ENCODE data around the gene DTNB.

DTNB gene

DNA sequence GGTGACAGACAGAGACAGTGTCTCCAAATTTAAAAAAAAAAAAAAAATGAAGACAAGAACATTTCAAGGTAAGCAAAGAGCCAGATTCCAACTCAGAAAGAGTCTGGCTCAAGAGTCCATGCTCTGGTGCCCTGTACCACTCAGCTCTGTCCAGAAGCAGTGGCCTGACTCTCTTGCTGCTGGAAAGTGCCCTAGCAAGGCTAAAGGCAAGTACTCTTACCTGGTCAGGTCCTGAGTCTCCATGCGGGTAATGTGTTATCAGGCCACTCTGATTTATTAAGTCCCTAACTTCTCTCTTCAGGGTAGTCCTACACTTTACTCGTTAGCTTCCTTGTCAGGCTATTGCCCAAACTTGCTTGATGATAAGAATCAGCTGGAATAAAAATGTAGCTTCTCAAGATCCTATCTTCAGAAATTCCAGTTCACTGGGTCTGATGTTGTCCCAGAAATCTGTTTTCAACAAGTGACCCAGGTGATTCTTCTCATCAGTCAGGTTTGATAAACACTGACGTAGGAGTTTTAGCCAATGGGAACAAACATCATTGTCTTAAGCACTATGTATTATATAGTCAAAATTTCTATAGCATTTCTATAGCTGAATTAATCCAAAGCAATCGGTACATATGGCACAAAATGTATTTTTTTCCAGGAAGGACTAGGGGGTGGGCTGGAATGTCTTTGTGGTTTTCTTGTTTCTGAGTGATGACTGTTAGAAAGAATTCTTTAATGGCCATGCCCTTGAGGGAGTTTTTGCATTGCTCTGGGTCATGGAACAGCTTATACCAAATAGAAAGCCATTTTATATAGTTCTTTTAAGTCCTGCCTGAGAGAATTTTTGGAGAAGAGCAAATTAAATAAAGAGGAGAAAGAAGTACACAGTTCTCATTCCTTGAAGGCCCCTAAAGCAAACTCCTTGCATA lies 191.7 kb downstream of the DTNB start:
- Histone ChIP-seq H3K4me1 (ENCODE audit: insufficient read depth, low read length) (no peaks in the 10 kb centered on the region), H3K36me3 (ENCODE audit: insufficient read depth, low read length) (0 out of 2 replicates have a peak, but pooled peaks cover 4% of the 10 kb centered on the region), H3K27me3 (ENCODE audit: insufficient read depth, low read length) (no peaks in the 10 kb centered on the region), H3K27ac (ENCODE audit: low read depth, low read length) (no peak overlapping the region), H3K4me3 (ENCODE audit: low read length) (no peak overlapping the region), H3K9ac (ENCODE audit: low read depth, low read length) (no peak overlapping the region), H3K9me3 (ENCODE audit: insufficient read depth, low read depth, low read length) (0 out of 2 replicates have a peak, but pooled peaks cover 2% of the 10 kb centered on the region)
- 95% methylated on average over 4 of the region's 4 CpGs for WGBS

DNA sequence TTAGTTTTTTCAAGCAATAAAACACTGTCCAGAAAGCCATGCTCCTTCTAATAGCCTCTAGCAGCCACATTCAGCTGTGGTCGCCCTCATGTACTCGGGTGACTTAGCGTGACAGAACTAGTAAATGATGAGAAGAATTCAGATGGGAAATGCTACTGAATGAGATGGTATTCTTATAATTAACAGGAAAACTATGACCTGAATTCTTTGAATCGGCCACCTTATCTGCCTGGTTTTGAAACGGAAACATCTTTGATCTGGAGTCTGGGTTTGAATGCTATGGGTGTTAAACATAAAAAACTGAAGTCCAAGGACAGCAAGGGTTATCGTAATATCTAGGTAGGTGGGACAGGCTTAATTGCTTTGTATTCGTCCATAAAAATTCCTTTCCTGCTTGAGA lies 192.8 kb downstream of the DTNB start:
- Histone ChIP-seq H3K9ac (ENCODE audit: low read depth, low read length) (no peak overlapping the region), H3K4me1 (ENCODE audit: insufficient read depth, low read length) (no peaks in the 10 kb centered on the region)
- 96% methylated on average over 7 of the region's 7 CpGs for WGBS

GRCh38 chr2:25479761-25480160 lies 193.6 kb downstream of the DTNB start:
- Histone ChIP-seq H3K4me3 (ENCODE audit: low read length) (no peak overlapping the region), H3K9me3 (ENCODE audit: insufficient read depth, low read depth, low read length) (peaks cover 14% of the 10 kb centered on the region; the same call in 1 of the 2 replicates), H3K36me3 (ENCODE audit: insufficient read depth, low read length) (0 out of 2 replicates have a peak, but pooled peaks cover 6% of the 10 kb centered on the region), H3K27me3 (ENCODE audit: insufficient read depth, low read length) (no peaks in the 10 kb centered on the region), H3K9ac (ENCODE audit: low read depth, low read length) (no peak overlapping the region), H3K27ac (ENCODE audit: low read depth, low read length) (no peak overlapping the region), H3K4me1 (ENCODE audit: insufficient read depth, low read length) (no peaks in the 10 kb centered on the region)
- WGBS = 91% methylated on average over 5 of the region's 5 CpGs

More for the DNA sequence above, 192.8 kb downstream of the DTNB start:
- Histone ChIP-seq H3K4me3 (ENCODE audit: low read length) (no peak overlapping the region), H3K27me3 (ENCODE audit: insufficient read depth, low read length) (no peaks in the 10 kb centered on the region), H3K36me3 (ENCODE audit: insufficient read depth, low read length) (0 out of 2 replicates have a peak, but pooled peaks cover 4% of the 10 kb centered on the region), H3K27ac (ENCODE audit: low read depth, low read length) (no peak overlapping the region), H3K9me3 (ENCODE audit: insufficient read depth, low read depth, low read length) (peaks cover 9% of the 10 kb centered on the region; the same call in 1 of the 2 replicates)

- Histone ChIP-seq H3K27ac (ENCODE audit: low read depth, low read length) (no peak overlapping the region), H3K9ac (ENCODE audit: low read depth, low read length) (no peak overlapping the region), H3K36me3 (ENCODE audit: insufficient read depth, low read length) (0 out of 2 replicates have a peak, but pooled peaks cover 6% of the 10 kb centered on the region), H3K4me1 (ENCODE audit: insufficient read depth, low read length) (no peaks in the 10 kb centered on the region), H3K4me3 (ENCODE audit: low read length) (no peak overlapping the region), H3K27me3 (ENCODE audit: insufficient read depth, low read length) (no peaks in the 10 kb centered on the region), H3K9me3 (ENCODE audit: insufficient read depth, low read depth, low read length) (peaks cover 14% of the 10 kb centered on the region; the same call in 1 of the 2 replicates)
- WGBS = 94% methylated on average over 10 of the region's 11 CpGs
These were observed 194.6 kb downstream of the DTNB start for GRCh38 chr2:25478736-25479135.

DNA sequence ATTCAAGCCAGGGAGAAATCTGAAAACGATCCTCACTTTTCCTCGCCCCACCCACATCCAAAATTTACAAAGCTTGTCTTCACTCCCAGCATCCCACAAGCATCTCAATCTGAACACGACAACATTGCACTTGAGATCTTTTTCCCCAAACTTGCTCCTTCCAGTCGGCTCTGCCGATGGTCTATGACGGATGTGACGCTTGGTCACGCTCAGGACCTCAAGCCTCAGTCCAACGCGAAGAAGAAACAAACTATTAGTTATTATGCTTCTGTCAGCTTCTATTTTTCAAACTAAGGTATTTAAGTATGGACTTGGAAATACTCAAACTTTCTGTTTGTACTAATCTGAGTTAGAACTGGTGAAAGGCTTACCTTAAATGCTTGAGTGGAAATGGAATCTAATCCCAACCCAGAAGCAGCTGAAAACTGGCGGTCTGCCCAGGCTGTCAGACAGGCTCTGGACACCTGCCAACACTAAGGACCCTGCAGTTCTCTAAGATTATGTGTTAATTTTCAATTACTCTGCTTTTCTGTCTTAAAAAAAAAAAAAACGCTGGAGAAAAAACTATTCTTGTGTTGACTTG lies 199.5 kb downstream of the DTNB start:
- Histone ChIP-seq H3K27me3 (ENCODE audit: insufficient read depth, low read length) (no peaks in the 10 kb centered on the region), H3K27ac (ENCODE audit: low read depth, low read length) (no peak overlapping the region), H3K9me3 (ENCODE audit: insufficient read depth, low read depth, low read length) (peaks cover 14% of the 10 kb centered on the region; the same call in 1 of the 2 replicates), H3K4me1 (ENCODE audit: insufficient read depth, low read length) (no peaks in the 10 kb centered on the region), H3K36me3 (ENCODE audit: insufficient read depth, low read length) (0 out of 2 replicates have a peak, but pooled peaks cover 6% of the 10 kb centered on the region), H3K4me3 (ENCODE audit: low read length) (no peak overlapping the region), H3K9ac (ENCODE audit: low read depth, low read length) (no peak overlapping the region)
- WGBS = 97% methylated on average over 12 of the region's 12 CpGs

DNA sequence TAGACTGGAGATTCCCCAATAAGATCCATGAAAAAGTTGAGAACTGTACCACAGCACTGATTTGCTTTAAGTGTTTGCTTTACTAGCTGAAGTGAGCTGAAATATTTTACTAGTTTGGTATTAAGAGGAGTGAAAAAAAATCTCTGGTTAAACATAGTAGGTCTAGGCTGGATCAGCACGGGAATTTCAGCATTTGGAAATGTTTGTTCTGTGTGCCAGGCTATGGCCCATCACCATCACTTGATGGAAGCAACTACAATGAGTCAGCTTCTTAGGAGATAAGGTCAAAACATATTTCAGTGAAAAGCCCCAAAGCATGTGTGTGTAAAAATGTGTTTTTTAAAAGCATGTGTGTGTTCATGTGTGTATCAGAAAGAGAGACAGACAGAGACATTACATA lies 200.2 kb downstream of the DTNB start:
- H3K27me3 ChIP-seq (ENCODE audit: insufficient read depth, low read length) = no peaks in the 10 kb centered on the region
- H3K36me3 ChIP-seq (ENCODE audit: insufficient read depth, low read length) = 0 out of 2 replicates have a peak, but pooled peaks cover 4% of the 10 kb centered on the region
- H3K27ac ChIP-seq (ENCODE audit: low read depth, low read length) = no peak overlapping the region
- 83% methylated on average over 1 of the region's 1 CpG for WGBS
- peaks cover 14% of the 10 kb centered on the region; the same call in 1 of the 2 replicates for H3K9me3 ChIP-seq (ENCODE audit: insufficient read depth, low read depth, low read length)
- no peak overlapping the region for H3K4me3 ChIP-seq (ENCODE audit: low read length)
- no peaks in the 10 kb centered on the region for H3K4me1 ChIP-seq (ENCODE audit: insufficient read depth, low read length)
- no peak overlapping the region for H3K9ac ChIP-seq (ENCODE audit: low read depth, low read length)

DNA sequence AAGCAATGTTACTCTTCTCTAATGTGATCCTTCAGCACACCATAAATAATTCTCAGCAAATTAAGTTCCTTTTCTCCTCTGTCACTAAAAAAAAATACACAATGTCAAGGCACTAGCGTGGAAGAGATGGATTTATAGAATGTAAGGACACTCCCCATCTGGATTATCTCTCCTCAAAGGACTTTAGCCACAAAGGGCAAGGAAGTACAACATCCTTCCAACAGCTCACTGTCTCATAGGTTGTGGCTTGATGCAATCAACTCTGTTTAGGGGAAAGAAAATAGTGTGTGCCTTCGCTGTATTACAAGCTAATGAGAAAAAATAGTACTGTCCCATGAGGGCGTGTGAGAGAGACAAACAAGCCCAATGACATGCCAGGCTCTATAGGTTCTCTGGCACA lies 202.6 kb downstream of the DTNB start:
- Histone ChIP-seq H3K4me3 (ENCODE audit: low read length) (no peak overlapping the region), H3K4me1 (ENCODE audit: insufficient read depth, low read length) (no peaks in the 10 kb centered on the region), H3K27me3 (ENCODE audit: insufficient read depth, low read length) (no peaks in the 10 kb centered on the region), H3K9me3 (ENCODE audit: insufficient read depth, low read depth, low read length) (peaks cover 8% of the 10 kb centered on the region; the same call in 1 of the 2 replicates), H3K27ac (ENCODE audit: low read depth, low read length) (no peak overlapping the region), H3K9ac (ENCODE audit: low read depth, low read length) (no peak overlapping the region), H3K36me3 (ENCODE audit: insufficient read depth, low read length) (0 out of 2 replicates have a peak, but pooled peaks cover 3% of the 10 kb centered on the region)
- WGBS = 94% methylated on average over 3 of the region's 3 CpGs

DNA sequence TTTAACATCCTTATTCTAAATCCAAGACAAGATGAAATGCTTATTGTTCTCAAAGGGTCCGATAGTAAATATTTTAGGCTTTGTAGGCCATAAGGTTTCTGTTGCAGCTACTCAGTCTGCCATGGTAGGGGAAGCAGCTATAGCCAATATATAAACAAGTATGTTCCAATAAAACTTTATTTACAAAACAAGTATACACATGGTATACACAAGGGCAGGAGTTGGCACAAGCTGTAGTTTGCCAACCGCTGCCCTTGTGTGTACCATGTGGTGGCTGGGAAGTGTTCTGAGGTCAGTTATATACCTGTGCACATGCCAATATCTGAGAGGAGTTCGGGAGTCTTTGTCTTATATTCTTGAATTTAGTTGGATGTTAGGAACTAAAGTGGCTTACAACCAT lies 205.6 kb downstream of the DTNB start:
- Histone ChIP-seq H3K36me3 (ENCODE audit: insufficient read depth, low read length) (no peaks in the 10 kb centered on the region), H3K27me3 (ENCODE audit: insufficient read depth, low read length) (no peaks in the 10 kb centered on the region), H3K9me3 (ENCODE audit: insufficient read depth, low read depth, low read length) (no peaks in the 10 kb centered on the region), H3K27ac (ENCODE audit: low read depth, low read length) (no peak overlapping the region), H3K4me1 (ENCODE audit: insufficient read depth, low read length) (no peaks in the 10 kb centered on the region), H3K9ac (ENCODE audit: low read depth, low read length) (no peak overlapping the region), H3K4me3 (ENCODE audit: low read length) (no peak overlapping the region)
- WGBS = 94% methylated on average over 3 of the region's 3 CpGs

- WGBS = 94% methylated on average over 6 of the region's 6 CpGs
These were observed 211.4 kb downstream of the DTNB start for GRCh38 chr2:25462021-25462420.

DNA sequence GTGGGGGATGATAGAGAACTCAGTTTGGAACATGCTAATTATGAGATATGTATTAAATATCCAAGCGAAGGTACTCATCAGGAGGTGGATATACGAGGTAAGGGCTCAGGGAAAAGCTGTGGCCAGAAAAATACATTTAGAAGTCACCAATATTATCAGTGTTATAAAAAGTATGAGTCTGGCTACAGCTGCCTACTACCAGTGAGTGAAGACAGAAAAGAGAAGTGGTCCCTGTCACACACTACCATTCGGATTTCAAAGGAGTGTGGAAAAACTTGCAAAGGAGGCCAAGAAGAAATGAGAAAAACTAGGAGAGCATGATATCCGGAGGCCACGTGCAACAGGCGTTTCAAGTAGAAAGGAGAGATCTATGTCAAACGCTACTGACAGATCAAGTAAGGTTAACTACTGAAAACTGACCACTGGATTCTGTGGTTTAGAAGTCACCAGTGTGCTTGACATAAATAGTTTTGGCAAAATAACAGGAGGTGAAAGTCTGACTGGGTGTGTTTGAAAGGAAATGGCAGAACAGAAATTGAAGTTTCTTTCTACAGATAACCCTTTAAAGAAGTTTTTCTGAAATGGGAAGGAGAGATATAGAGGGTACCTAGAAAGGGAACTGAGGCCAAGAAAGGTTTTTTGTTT lies 213.0 kb downstream of the DTNB start:
- WGBS = 96% methylated on average over 7 of the region's 7 CpGs
- Histone ChIP-seq H3K27me3 (ENCODE audit: insufficient read depth, low read length) (no peaks in the 10 kb centered on the region), H3K36me3 (ENCODE audit: insufficient read depth, low read length) (no peaks in the 10 kb centered on the region), H3K9ac (ENCODE audit: low read depth, low read length) (no peak overlapping the region), H3K27ac (ENCODE audit: low read depth, low read length) (no peak overlapping the region), H3K4me3 (ENCODE audit: low read length) (no peak overlapping the region), H3K9me3 (ENCODE audit: insufficient read depth, low read depth, low read length) (no peaks in the 10 kb centered on the region), H3K4me1 (ENCODE audit: insufficient read depth, low read length) (no peaks in the 10 kb centered on the region)

More at GRCh38 chr2:25462021-25462420, 211.4 kb downstream of the DTNB start:
- H3K9ac ChIP-seq (ENCODE audit: low read depth, low read length) = no peak overlapping the region
- no peaks in the 10 kb centered on the region for H3K9me3 ChIP-seq (ENCODE audit: insufficient read depth, low read depth, low read length)
- no peaks in the 10 kb centered on the region for H3K4me1 ChIP-seq (ENCODE audit: insufficient read depth, low read length)
- no peak overlapping the region for H3K27ac ChIP-seq (ENCODE audit: low read depth, low read length)
- H3K4me3 ChIP-seq (ENCODE audit: low read length) = no peak overlapping the region
- no peaks in the 10 kb centered on the region for H3K36me3 ChIP-seq (ENCODE audit: insufficient read depth, low read length)
- no peaks in the 10 kb centered on the region for H3K27me3 ChIP-seq (ENCODE audit: insufficient read depth, low read length)

Data from HUES64 (cell line).